HUDEP-2 (cell line): ENCODE results near the gene ASXL2.
"Not testable (repeated sequence)": the region's sequence is repeated elsewhere in the genome, so short reads cannot be mapped to it uniquely, and the experiment has no call there.

Experiments used
- DNase-seq, 76 experiments: peaks; one replicate each; lab custom pipeline; 2025; ENCODE audit not compliant: unreplicated experiment in 76 of 76; lab: John Stamatoyannopoulos, UW

Gene ASXL2

DNA sequence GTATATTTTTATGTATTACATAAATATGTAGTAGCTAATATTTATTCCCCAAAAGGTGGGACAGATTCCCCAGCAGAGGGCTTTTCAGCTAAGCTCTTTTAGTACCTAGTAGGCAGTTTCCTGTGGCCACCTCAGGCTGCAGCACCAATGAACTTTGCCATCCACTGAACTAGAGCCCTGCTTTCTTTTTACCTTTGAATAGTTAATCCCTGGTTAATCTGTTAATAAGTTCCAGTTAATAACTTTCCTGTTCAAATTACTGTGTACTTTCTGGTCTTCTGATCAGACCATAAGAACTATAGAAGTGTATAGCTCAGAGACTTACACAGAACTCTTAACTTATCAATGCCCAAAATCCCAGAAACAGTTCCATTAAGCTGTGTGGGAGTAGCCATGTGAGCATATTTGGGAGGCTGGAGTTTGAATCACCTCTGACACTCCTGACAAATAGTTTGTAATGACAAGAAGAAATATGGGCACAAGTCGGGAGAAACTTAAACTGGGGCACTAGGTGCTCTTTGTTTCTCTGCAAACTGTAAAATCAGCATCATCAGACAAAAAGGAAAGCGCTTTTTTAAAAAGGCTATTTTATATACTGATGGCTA is 40.0 kb downstream of the ASXL2 start:
- DNase-seq = no peak

DNA sequence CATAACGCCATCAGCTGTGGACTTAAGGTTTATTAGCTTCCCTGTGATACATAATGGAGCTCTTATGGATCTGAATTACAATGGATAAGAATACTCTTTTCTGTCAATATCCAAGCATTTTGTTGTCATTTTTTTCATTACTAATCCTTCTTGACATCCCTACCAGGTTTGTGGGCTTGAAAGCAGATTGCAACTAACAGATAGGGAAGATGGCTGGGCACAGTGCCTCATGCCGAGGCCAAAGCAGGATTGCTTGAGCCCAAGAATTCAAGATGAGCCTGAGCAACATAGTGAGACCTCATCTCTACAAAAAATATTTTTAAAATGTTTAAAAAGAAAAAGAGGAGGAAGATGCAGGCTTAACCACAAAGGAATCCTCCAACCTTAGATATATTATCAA is 42.4 kb downstream of the ASXL2 start:
- peak in 3 of 76 experiments; percentile 2 to 15 (median 3) for DNase-seq

DNA sequence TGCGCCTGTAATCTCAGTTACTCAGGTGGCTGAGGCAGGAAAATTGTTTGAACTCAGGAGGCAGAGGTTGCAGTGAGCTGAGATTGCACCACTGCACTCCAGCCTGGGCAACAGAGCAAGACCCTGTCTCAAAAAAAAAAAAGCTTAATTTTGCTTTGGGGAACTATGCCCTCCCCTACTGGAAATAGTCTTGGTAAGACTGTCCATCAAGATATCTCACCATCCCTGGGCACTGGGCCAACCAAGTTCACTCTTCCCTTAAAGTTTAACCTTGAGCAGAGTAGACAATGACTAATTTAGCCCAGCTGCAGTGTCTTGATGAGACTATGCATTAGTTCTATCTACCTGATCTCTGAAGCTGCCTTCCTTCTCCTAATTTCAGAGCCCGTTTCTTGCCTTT is 44.7 kb downstream of the ASXL2 start:
- peak in 72 of 76 experiments; percentile 6 to 90 (median 69) for DNase-seq

DNA sequence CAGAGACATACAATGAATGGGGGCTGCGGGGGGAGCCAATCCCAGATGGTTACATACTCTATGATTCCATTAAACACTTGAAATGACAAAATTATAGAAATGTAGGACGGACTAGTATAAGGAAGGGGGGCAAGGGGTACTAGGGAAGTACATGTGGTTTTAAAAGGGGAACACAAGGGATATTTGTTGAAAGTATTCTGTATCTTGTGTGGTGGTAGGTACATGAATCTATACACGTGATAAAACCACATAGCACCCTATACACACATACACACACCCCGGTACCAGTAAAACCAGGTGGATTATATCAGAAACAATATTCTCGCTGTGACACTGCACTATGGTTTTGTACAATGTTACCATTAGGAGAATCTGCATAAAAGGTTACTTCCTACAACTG is 45.4 kb downstream of the ASXL2 start:
- DNase-seq = no peak

DNA sequence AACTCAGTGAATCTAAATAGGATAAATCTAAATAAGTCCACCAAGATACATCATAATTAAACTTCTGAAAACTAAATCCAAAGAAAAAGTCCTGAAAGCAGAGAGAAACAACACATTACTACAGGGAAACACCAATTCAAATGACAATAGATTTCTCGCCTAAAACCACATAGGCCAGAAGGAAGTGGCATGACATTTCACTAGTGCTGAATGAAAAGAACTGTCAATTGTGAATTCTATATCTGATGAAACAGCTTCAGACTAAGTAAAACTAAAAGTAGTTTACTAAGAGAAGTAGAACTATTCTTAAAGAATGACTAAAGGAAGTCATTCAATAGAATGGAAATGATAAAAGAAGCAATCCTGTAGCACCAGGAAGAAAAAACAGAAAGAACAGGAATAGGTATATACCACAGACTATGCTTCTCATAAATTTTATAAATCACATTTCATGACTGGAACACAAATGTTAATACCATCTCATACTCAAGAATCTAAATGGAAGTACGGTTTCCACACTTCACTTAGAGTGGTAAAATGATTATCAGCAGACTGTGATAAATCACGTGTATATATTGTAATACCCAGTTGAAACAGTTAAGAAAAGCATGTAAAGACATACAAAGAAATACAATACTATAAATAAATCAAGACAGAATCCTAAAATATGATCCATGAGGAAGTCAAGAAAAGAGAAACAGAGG is 46.4 kb downstream of the ASXL2 start:
- no peak for DNase-seq

DNA sequence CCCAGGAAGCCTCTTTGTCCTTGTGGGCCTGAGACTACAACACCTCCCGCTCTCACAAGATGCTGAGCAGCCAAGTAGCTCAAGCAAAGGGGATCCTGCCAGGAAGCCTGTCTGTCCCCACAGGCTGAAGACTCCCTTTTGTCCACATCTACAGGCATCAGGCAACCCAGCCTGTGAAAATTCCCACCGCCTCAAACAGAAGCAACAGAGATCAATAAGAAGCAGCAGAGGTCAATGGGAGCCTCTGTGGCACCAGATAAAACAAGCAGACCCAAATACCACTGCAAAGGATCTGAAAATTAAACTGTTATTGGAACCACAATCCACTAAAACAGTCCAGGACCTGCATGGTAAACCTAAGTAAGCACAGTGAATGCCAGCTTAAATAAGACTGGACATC is 48.5 kb downstream of the ASXL2 start:
- no peak for DNase-seq

DNA sequence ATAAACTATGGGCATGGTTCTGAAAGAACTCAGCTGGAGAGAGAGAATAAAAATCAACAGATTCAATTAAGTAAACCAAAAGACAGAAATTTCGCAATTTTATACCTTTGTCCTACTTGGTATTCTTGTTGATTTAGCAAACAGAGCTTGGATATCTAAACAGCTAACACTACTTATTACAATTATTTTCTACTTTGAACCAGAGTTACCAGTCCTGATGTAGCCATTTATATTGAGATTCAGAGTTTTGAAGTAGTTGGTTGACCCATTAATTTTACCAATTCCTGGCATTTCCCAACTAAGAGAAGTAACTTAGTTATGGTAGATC is 48.9 kb downstream of the ASXL2 start:
- no peak for DNase-seq

DNA sequence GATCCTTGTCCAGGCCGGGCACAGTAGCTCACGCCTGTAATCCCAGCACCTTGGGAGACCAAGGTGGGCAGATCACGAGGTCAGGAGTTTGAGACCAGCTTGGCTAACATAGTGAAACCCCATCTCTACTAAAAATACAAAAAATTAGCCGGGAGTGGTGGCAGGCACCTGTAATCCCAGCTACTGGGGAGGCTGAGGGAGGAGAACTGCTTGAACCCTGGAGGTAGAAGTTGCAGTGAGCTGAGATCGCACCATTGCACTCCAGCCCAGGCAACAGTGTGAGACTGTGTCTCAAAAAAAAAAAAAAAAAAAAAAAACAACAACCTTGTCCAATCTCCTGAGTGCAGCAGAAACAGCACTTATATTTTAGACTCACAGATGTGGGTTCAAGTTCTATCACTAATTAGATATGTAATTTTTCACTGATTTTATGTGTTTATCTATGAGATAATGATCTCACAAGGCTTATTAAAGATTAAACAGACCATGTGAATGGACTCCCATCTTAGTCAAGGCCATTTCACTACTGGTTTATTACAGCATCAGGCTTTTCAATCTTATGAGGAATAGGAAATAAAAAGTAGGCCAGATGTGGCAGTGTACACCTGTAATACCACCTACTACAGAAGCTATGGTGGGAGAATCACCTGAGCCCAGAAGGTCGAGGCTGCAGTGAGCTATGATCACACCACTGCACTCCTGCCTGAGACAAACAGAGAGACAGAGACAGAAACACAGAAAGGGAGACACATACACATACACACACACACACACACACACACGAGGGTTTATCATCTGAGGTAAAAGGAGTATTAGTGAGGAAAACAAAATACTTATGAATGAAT is 49.5 kb downstream of the ASXL2 start:
- not testable (repeated sequence) for DNase-seq

DNA sequence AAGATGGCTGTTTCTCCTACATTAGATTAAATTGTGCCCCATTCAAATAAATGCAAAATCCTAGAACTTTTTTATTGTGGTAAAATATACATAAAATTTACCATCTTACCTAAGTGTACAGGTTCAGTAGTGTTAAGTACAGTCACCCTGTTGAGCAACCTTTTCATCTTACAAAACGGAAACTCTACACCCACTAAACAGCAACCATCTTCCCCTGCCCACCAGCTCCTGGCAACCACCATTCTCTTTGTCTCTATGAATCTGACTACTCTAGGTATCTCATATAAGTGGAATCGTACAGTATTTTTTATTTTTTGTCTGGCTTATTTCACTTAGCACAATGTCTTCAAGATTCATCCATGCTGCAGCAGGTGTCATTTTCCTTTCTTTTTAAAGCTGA is 53.0 kb downstream of the ASXL2 start:
- no peak for DNase-seq

DNA sequence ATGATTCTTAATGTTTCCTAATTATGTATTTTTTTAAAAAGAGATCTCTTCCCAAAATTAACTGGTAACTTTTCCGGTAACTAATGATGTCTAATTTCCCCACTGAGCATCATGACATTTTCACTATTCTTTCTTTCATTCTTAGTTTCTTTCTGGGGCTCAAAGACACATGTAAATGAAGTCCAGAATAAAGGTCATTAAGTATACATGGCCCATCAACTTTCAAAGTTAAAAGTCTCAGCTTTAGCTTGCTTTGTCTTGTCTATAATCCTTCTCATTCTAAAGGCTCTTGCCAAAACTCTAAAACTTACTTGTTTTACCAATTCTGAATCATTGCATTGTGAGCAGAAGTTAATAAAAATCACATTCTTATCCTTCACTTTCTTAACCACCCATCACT is 53.6 kb downstream of the ASXL2 start:
- no peak for DNase-seq

DNA sequence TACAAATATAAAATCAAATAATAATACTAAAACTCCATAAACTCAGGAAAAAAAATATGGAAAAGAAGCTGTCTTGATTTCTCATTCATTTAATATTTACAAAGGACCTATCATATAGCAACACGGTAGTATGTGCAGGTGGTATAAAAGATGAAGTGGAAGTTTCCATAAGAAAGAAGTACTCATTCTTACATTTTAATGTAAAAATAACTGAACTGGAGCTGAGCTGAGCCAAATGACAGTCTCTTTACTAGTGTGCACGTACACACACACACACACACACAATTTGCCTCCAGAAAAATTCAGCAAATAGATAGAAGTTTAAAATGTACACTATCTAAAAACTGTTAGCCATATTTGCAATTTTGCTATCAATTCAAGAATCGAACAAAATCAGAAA is 54.1 kb downstream of the ASXL2 start:
- DNase-seq = no peak

DNA sequence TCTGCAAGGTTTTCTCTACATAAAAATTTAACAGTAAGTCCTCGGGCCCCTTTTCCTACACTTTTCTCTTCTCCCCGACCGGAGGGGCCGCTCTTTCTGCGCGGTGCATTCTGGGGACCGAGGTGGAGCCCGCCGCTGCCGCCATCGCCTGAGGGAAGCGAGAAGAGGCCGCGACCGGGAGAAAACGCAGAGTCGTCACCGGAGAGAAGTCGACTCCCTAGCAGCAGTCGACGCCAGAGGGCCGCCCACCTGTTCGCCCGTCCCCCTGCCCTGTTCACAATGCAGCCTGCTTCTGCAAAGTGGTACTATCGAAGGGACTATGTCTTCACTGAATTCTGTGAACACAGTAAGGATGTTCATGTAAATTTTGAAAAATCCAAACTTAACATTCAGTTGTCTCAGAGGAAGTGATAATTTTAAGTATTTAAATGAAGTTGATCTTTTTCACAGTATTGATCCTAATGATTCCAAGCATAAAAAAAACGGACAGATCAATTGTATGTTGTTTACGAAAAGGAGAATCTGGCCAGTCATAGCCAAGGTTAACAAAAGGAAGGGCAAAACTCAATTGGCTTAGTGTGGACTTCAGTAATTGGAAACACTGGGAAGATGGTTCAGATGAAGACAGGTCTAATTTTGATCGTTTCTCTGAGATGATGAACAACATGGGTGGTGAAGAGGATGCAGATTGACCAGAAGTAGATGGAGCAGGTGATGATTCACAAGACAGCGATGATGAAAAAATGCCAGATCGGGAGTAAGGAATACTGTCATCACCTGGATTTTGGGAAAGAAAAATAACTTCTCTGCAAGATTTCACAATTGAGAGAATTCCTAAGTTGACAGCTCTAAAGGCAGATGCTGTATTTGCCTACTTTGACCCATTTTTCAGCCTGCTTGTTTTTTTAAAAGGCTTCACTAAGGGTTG is 55.8 kb downstream of the ASXL2 start:
- no peak for DNase-seq

DNA sequence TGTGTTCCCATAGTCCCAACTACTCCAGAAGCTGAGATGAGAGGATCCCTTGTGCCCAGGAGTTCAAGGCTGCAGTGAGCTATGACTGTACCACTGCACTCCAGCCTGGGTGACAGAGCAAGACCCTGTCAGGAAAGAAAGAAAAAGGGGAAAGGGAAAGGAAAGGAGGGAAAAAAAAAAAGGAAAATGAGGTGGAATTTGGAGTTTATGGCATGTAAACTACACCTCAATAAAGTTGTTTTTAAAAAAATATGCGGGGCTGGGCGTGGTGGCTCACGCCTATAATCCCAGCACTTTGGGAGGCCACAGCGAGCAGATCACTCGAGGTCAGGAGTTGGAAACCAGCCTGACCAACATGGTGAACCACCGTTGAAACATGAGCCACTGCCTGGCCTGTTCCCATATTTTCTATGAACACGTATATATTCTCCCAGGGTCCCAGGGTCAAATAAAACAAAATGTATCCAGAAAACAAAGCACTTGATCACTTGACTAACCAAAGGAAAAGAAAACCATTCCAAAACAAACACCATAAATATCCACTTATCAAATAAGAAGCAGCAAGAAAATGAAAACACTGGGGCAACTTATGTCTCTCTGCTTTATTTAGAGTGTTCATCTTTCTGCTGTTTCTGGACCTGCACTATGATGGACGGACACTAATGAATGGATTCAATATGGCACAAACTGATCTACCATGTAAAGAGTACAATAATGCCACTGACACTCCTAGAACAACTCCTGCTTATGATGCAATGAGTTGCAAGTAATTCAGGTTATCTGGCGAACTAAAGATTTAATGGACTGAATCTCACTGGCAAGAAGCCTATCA is 56.8 kb downstream of the ASXL2 start:
- DNase-seq = no peak

DNA sequence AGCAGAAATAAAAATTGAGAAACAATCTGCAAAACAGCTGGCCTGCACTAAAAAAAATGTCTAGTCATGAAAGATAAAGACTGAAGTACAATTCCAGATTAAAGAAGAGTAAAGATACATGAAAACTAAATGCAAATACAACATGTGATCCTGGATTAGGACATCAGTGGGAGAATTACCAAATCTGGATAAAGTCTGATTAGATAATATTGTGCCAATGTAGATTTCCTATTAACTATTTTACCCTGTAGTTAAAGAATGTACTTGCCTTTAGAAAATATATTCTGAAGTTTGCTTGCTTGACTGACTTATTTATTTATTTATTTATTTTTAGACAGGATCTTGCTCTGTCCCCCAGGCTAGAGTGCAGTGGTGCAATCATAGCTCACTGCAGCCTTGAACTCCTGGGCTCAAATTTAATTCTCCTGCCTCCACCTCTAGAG is 58.7 kb downstream of the ASXL2 start:
- no peak for DNase-seq

DNA sequence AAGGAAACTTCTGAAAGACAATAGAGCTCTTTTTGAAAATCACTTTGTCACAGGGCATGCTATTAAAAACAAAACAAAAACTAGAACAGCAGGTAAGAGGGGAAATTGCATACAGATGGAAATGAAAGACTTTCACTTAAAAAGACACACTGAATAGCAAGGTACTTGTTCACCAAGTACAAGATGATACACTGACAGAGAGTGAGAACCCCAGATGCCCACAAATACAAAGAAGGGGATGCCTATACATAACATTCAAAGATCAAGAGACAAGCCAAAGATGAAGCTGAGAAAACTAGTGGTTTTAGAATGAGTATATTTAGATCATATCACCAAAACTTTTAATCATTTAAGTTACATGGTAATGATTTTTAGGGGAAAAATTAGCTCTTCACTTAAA is 60.7 kb downstream of the ASXL2 start:
- DNase-seq = no peak

DNA sequence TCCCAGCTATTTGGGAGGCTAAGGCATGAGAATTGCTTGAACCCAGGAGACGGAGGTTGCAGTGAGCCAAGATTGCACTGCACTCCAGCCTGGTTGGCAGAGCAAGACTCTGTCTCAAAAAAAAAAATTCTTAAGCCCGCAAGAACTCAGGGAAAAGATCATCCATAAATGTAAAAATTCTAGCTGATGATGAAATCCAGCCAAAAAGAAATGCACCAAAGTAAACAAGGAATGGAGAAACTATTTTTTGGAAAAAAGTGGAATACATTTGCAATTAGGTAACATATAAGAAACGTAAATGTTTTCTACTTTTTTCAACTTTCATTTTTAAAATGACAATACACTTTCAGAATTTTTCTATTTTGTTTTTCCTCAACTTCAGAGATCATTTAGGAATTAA is 61.3 kb downstream of the ASXL2 start:
- DNase-seq = no peak

DNA sequence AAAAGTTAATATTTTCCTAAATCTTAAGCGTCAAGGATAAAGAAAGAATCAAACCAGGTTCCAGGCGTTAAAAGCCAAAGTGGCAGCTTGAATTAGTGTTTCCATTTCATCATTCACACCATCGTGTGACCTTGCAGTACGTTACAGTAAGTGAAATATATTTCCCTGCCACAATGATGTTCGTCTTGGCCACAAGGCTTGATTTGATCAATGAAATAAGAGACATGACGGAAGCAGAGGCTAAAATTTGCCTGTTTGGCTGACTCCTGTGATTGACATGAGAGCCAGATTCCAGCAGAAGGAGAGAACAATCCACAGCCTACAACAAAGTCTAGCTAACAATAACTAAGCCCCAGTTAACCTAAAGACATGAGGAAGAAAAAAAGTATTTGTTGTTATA is 62.0 kb downstream of the ASXL2 start:
- no peak for DNase-seq

DNA sequence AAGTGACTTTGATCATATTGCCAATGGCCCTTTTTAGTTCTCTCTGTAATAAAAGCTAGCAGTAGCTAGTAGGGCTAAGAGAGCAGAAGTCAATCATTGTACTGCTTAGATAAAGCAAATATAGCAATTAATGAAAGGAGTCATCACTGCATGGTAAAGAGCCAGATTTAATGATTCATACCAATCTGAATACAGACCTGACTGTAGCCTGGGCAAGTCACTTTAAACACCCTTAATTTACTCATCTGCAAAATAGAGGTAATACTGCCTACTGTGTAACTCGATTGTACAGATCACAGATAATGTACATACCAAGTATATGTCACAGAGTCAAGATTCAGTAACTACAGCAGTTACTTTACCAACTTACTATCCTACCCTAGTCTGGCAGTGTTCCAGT is 63.6 kb downstream of the ASXL2 start:
- DNase-seq = no peak

DNA sequence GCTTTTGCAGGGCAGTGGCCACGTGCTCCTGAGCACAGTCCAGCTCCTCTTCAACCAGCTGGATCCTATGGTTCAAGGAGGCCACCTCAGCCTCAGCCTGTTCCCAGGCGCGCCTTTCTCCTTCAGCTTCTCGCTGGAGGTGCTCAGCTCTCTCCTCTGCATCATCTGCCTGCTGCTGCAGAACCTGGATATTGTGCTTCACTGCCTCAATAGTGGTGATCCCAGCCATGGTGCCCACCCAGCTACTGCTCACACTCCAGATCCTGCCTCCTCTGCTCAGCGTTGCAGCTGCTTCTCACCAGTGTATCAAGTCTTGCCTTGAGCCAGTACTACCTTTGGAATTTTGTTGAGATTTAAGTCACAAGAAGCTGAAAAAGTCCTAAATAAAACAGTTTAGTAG is 67.9 kb downstream of the ASXL2 start:
- no peak for DNase-seq

DNA sequence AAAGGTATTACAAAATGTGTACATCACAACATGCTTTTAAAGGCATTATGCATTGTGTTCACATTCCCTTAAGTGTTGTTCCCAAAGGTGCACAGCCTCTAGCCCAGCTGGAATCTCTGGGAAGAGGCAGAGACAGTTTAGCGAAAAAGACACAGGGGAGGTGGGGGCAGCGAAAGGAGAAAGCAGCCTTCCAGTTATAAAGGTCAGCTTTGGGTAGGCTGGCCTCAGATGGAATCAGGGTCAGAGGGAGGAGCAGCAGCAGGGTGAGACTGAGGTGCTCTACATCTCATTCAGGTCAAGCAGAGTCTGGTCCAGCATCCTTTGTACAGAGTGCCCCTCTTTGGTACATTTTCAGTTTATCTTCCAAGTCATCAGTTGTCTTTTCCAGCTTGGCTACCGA is 68.6 kb downstream of the ASXL2 start:
- DNase-seq = no peak
